ENCODE measurements around the gene PLPP3.

GRCh38 chr1:56453417-56454078 is 125.8 kb downstream of the PLPP3 start:
- TF ChIP-seq CTCF (IDR thresholded peaks at IDR 0.05; ENCODE audit: poor library complexity) (no peak), EZH2 (IDR thresholded peaks at IDR 0.05; ENCODE audit: borderline replicate concordance) (no peak)
